Coronary artery (tissue), 2 donors: Measurements from ENCODE around the gene ATG9A.
"Not testable (repeated sequence)": the region's sequence is repeated elsewhere in the genome, so short reads cannot be mapped to it uniquely, and the experiment has no call there.

Experiments
- DNase-seq: peaks from one replicate; pipeline ENCODE4 v3.0.0-alpha.2; 2017; ENCODE audit warnings: low spot score
- H3K27ac ChIP-seq, 2 donors: fragments of 200-600 bp; sonication (generic); one replicate each; pipeline ENCODE4 v1.5.1; 2016 to 2019
- H3K4me3 ChIP-seq: fragments of 200-600 bp; sonication (generic); 2 replicates; pipeline ENCODE4 v1.5.1; 2016; ENCODE audit warnings: mild to moderate bottlenecking, moderate library complexity
- CTCF ChIP-seq: fragments of 200-600 bp; sonication (generic); IDR thresholded peaks from one replicate; pipeline ENCODE4 v1.5.1; 2019; ENCODE audit warnings: antibody characterized with exemption

Gene ATG9A

GRCh38 chr2:219266232-219266631, 36.8 kb upstream of the ATG9A start:
- DNase-seq, result no peak
- Histone ChIP-seq H3K4me3 (no peak overlapping the region), H3K27ac (no peak overlapping the region)
- no peak for TF ChIP-seq CTCF

- Histone ChIP-seq H3K4me3 (no peak overlapping the region), H3K27ac (no peak overlapping the region)
- no peak for TF ChIP-seq CTCF
- DNase-seq, result no peak
Measured at GRCh38 chr2:219261024-219261855, 31.8 kb upstream of the ATG9A start.

GRCh38 chr2:219258942-219259341, 29.5 kb upstream of the ATG9A start:
- not testable (repeated sequence) for DNase-seq, H3K4me3 ChIP-seq, H3K27ac ChIP-seq

- TF ChIP-seq CTCF, result no peak
- peak overlapping the region; percentile 87 for H3K4me3 ChIP-seq
- peak overlapping the region; percentile 76 to 92 for H3K27ac ChIP-seq
- DNase-seq, result no peak
Measured at GRCh38 chr2:219254590-219255201, 25.3 kb upstream of the ATG9A start.

GRCh38 chr2:219253753-219254589, 24.5 kb upstream of the ATG9A start, which contains the start of gene TUBA4A:
Gene TUBA4A, minus strand, starts transcription at chr2:219253918. Its CDS starts 60 bp downstream, at chr2:219253858.
- H3K4me3 ChIP-seq, result peak within 1 kb of the TSS; percentile 87

GRCh38 chr2:219252900-219253752, 23.7 kb upstream of the ATG9A start, which contains the start of gene TUBA4B:
Gene TUBA4B, plus strand, starts transcription at chr2:219253243. Its CDS starts 165 bp downstream, at chr2:219253408.
- H3K4me3 ChIP-seq, result peak within 1 kb of the TSS; percentile 87
- H3K27ac ChIP-seq, result peak within 1 kb of the TSS; percentile 76 to 92
- no peak for TF ChIP-seq CTCF
- peak; percentile 84 for DNase-seq

More at GRCh38 chr2:219253753-219254589, 24.5 kb upstream of the ATG9A start, which contains the start of gene TUBA4A:
- DNase-seq, result peak; percentile 90
- TF ChIP-seq CTCF, result no peak
- H3K27ac ChIP-seq, result peak within 1 kb of the TSS; percentile 76 to 92
